Panc1 (cell line): ENCODE data around the gene SKA3. TPM values are rescaled to one million over a fixed set of nuclear protein-coding genes. Genes with fewer than 3 reads are reported as not detected.
"Not testable (repeated sequence)": the region's sequence is repeated elsewhere in the genome, so short reads cannot be mapped to it uniquely, and the experiment has no call there.

ENCODE experiments used
- ATAC-seq: fragments of 200-7000 bp; cut with Tn5 transposase; 2 replicates; pipeline ENCODE4 v1.9.1; 2020; ENCODE audit warnings: mild to moderate bottlenecking, moderate library complexity
- BruUV-seq: library from RNA; stranded (reverse); fragments of 400-500 nt; replicated peaks from 2 replicates; lab custom pipeline; 2021; lab: Mats Ljungman, UMichigan
- CTCF ChIA-PET: fragments of 300-600 bp; sonication (Branson Sonifier 250); formaldehyde crosslinking; loops from one replicate; lab custom pipeline; 2022; ENCODE audit warnings: antibody characterized with exemption; lab: Charles Lee
- POLR2A ChIA-PET: fragments of 300-600 bp; sonication (Branson Sonifier 250); formaldehyde crosslinking; loops from one replicate; lab custom pipeline; 2022; ENCODE audit warnings: antibody characterized with exemption; lab: Charles Lee
- DNase-seq: peaks from one replicate; pipeline ENCODE4 v3.0.0-alpha.2; 2010; ENCODE audit warnings: low read depth, low spot score
- H3K27ac ChIP-seq: 2 replicates; pipeline ENCODE4 v1.5.1; 2011; ENCODE audit warnings: mild to moderate bottlenecking, low read length, inconsistent platforms
- H3K27me3 ChIP-seq: fragments of 200-500 bp; sonication (Bioruptor generic); 2 replicates; pipeline ENCODE4 v1.6.0; 2014; ENCODE audit warnings: low read length, inconsistent platforms; ENCODE audit not compliant: control insufficient read depth, insufficient read depth
- H3K36me3 ChIP-seq: fragments of 200-500 bp; sonication (Bioruptor generic); 2 replicates; pipeline ENCODE4 v1.5.1; 2014; ENCODE audit warnings: inconsistent platforms, mild to moderate bottlenecking, low read length, moderate library complexity; ENCODE audit not compliant: control insufficient read depth, insufficient read depth
- H3K4me1 ChIP-seq: 2 replicates; pipeline ENCODE4 v1.5.1; 2011; ENCODE audit warnings: inconsistent platforms, mild to moderate bottlenecking, low read length, moderate library complexity; ENCODE audit not compliant: control insufficient read depth, insufficient read depth
- H3K4me3 ChIP-seq, 2 experiments: 2 replicates each; pipeline ENCODE4 v1.5.1; 2011 to 2012; ENCODE audit warnings: low read depth in 2 of 2, low read length in 2 of 2, mild to moderate bottlenecking in 2 of 2, inconsistent platforms in 1 of 2, moderate library complexity in 1 of 2
- H3K9me3 ChIP-seq: fragments of 200-500 bp; sonication (Bioruptor generic); 2 replicates; pipeline ENCODE4 v1.5.1; 2014; ENCODE audit warnings: low read depth, mild to moderate bottlenecking, inconsistent platforms, low read length, moderate library complexity; ENCODE audit not compliant: control insufficient read depth, insufficient read depth
- CTCF ChIP-seq: fragments of 450-650 bp; IDR thresholded peaks from 2 replicates; pipeline ENCODE4 v1.5.1; 2017; ENCODE audit warnings: mild to moderate bottlenecking
- POLR2AphosphoS5 ChIP-seq: IDR thresholded peaks from 2 replicates; pipeline ENCODE4 v1.6.1; 2012; ENCODE audit warnings: mild to moderate bottlenecking, low read depth, low read length, moderate library complexity
- SIN3A ChIP-seq: IDR thresholded peaks from 2 replicates; pipeline ENCODE4 v1.6.1; 2012; ENCODE audit warnings: low read depth, mild to moderate bottlenecking, low read length, moderate library complexity, borderline replicate concordance; ENCODE audit not compliant: insufficient read depth
- TCF7L2 ChIP-seq: IDR thresholded peaks from 2 replicates; pipeline ENCODE4 v1.6.1; 2011; ENCODE audit warnings: mild to moderate bottlenecking, low read depth, low read length, inconsistent platforms
- in situ Hi-C: cut with HindIII; loops from 2 replicates; pipeline ENCODE4 v1.10.0; 2016; ENCODE audit warnings: low sequenced_read_pairs, low pct_unique_long_range_greater_than_20kb
- intact Hi-C: fragments of 100-400 bp; cut with micrococcal nuclease; formaldehyde crosslinking; loops from one replicate; pipeline ENCODE4 v1.10.0; 2022; ENCODE audit not compliant: unreplicated experiment
- total RNA-seq: library from RNA; stranded (reverse); gene quantifications from one replicate; pipeline ENCODE4 v1.2.1, GENCODE V29; 2021; ENCODE audit not compliant: unreplicated experiment
- TF ChIP-seq, protein P1 (sequence below), 2 experiments: IDR thresholded peaks; 2 replicates each; pipeline ENCODE4 v1.6.1; 2011 to 2012; ENCODE audit warnings: low read depth in 2 of 2, control low read depth in 1 of 2, low read length in 1 of 2, mild to moderate bottlenecking in 1 of 2, moderate library complexity in 1 of 2; ENCODE audit not compliant: insufficient read depth in 1 of 2

Gene SKA3
- total RNA-seq, 1 experiment from 2014 or later: 15.1 TPM

- H3K9me3 ChIP-seq, H3K27me3 ChIP-seq, BruUV-seq, H3K27ac ChIP-seq, H3K4me3 ChIP-seq, CTCF ChIA-PET, H3K4me1 ChIP-seq, ATAC-seq, DNase-seq, intact Hi-C loops, H3K36me3 ChIP-seq, in situ Hi-C loops: not testable (repeated sequence)
- POLR2A ChIA-PET: interaction anchor here (0.6 kb wide), 1 partner anchor 114 kb away, joined by 3 read pairs; no protein-coding TSS in a partner anchor
Measured at GRCh38 chr13:21173767-21174166, 2.6 kb downstream of the SKA3 start.

- Histone ChIP-seq H3K27ac (no peak overlapping the region), H3K27me3 (no peaks in the 10 kb centered on the region), H3K36me3 (peaks cover 12% of the 10 kb centered on the region), H3K4me3 (no peak overlapping the region), H3K9me3 (no peaks in the 10 kb centered on the region), H3K4me1 (no peaks in the 10 kb centered on the region)
- intact Hi-C loops (no loop called here), in situ Hi-C loops (no loop called here)
- ChIA-PET POLR2A (no interaction called here), CTCF (no interaction called here)
- ATAC-seq: no peak
- TF ChIP-seq CTCF: no peak
- TF ChIP-seq SIN3A: no peak
- TF ChIP-seq, protein P1, sequence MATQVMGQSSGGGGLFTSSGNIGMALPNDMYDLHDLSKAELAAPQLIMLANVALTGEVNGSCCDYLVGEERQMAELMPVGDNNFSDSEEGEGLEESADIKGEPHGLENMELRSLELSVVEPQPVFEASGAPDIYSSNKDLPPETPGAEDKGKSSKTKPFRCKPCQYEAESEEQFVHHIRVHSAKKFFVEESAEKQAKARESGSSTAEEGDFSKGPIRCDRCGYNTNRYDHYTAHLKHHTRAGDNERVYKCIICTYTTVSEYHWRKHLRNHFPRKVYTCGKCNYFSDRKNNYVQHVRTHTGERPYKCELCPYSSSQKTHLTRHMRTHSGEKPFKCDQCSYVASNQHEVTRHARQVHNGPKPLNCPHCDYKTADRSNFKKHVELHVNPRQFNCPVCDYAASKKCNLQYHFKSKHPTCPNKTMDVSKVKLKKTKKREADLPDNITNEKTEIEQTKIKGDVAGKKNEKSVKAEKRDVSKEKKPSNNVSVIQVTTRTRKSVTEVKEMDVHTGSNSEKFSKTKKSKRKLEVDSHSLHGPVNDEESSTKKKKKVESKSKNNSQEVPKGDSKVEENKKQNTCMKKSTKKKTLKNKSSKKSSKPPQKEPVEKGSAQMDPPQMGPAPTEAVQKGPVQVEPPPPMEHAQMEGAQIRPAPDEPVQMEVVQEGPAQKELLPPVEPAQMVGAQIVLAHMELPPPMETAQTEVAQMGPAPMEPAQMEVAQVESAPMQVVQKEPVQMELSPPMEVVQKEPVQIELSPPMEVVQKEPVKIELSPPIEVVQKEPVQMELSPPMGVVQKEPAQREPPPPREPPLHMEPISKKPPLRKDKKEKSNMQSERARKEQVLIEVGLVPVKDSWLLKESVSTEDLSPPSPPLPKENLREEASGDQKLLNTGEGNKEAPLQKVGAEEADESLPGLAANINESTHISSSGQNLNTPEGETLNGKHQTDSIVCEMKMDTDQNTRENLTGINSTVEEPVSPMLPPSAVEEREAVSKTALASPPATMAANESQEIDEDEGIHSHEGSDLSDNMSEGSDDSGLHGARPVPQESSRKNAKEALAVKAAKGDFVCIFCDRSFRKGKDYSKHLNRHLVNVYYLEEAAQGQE (IDR thresholded peaks at IDR 0.05; ENCODE audit: insufficient read depth in 1 of 2, low read depth in 2 of 2, low read length in 1 of 2): no peak
- TF ChIP-seq POLR2AphosphoS5: no peak
- TF ChIP-seq TCF7L2: no peak
- DNase-seq: no peak
- BruUV-seq: no TSS peak
Measured at GRCh38 chr13:21171420-21171819, 4.9 kb downstream of the SKA3 start.

DNA sequence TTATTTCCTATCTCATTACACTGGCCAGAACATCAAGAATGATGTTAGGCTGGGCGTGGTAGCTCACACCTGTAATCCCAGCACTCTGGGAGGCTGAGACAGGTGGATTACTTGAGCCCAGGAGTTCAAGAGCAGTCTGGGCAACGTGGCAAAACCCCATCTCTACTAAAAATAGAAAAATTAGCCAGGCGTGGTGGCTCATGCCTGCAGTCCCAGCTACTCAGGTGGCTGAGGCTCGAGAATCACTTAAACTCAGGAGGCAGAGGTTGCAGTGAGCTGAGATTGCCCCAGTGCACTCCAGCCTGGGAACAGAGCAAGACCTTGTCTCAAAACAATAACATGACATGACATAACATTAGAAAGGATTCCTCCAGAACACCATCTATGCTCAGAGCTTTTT lies 10.7 kb downstream of the SKA3 start:
- ATAC-seq, intact Hi-C loops, H3K27me3 ChIP-seq: not testable (repeated sequence)

More for the DNA sequence above, 10.7 kb downstream of the SKA3 start:
- in situ Hi-C loops, CTCF ChIA-PET, DNase-seq, BruUV-seq, H3K4me3 ChIP-seq, H3K9me3 ChIP-seq, H3K36me3 ChIP-seq, H3K4me1 ChIP-seq, H3K27ac ChIP-seq: not testable (repeated sequence)
- POLR2A ChIA-PET: interaction anchor here (0.6 kb wide), 1 partner anchor 11 kb away, joined by 5 read pairs; no protein-coding TSS in a partner anchor
